HG03139 (cell line): ENCODE results near the gene GALNT16.

ENCODE experiments used
- ATAC-seq: cut with Tn5 transposase; IDR thresholded peaks from one replicate; pipeline ENCODE4 v1.9.1; 2021; ENCODE audit not compliant: unreplicated experiment

Gene GALNT16

DNA sequence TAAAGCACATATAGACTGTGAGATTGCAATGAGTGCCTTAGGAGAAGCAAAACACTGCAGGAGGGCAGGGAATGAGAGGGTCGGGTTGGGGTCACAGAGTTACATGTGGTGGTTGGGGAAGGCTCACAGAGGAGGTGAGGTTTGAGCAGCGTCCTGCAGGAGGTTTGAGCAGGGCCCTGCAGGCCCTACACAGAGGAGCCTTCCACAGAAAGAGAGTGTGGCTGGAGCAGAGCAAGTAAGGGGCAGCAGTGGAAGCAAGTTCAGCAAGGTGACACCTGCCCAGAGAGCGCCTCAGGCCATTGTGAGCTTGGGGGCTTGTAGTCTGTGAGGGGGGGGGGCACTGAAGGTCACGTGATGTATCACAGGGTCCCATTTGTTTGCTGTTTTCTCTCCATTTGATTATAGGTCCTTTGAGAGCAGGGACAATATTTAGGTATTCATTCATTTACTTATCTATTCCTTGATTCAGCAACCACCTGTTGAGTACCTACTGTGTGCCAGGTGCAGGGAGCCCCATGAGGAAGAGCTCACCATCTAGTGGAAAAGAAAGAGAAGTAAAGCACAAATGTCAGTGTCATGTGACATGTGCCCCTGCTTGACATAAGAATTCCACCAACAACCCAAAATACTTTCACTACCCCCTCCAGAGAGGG is 56.6 kb downstream of the GALNT16 start:
- no peak for ATAC-seq

DNA sequence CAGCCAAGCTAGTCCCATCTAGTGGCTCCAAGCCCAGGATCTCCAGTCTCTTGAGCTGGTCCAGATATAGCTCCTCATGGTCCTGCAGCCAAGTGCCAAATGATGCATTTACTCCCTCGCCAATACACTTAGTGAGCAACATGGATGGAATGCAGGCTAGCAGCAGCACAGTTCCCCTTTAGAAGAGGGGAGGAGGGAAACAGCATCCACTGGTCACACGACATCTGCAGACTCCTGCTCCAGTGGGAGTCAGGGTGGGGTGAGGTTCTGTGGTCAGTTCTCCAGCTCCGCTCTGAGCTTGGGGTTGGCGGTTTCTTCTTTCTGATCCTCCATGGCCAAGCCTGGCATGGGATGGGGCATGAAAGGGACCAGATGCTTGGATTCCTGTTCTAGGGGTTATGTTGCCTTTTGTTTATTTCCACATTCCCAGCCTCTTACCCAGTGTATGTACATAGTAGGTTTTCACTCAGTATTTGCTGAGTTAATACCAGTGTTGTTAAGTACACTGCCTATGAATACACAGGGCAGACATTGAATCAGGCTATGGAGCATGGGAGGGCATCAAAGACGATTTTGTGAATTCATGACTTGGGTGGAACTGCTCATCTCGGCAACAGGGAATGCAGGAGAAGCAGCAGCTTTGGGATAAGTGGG is 57.3 kb downstream of the GALNT16 start:
- no peak for ATAC-seq

DNA sequence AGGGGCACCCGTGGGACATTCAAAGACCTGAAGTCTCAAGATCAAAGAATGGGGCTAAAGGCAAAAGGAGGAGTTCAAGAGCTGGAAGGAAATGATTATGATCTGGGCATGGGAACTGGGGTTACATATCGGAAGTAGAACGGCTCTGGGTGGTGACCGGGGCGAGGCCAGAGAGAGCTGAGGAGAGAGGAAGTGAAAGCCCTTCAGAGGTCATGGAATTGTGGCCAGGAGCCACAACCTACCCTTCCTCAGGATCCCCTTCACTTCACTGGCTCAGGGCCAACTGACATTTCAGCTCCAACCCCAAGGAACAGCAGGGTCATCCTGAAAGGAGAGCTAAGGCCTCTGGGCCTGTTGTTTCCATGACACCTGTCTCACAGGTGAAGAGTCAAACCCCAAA is 57.8 kb downstream of the GALNT16 start:
- no peak for ATAC-seq

DNA sequence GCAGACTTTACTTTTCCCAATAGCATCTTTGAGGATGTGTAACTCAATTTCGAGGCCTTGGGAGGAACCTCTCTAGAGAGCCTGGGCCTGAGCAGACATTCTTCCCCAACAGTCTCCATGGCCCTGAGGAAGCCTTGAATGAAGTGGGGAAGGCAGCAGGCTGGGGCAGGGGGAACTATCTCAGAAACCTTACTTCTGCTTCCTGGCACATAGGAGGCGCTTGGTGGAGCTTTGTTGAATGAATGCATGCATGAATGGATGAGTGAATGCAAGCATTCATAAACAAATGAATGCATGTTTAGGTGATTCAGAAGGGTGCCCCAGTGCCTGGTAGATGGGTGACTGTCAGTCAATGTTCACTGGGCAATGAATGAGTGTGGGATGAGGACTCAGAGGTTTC is 58.3 kb downstream of the GALNT16 start:
- ATAC-seq = no peak

DNA sequence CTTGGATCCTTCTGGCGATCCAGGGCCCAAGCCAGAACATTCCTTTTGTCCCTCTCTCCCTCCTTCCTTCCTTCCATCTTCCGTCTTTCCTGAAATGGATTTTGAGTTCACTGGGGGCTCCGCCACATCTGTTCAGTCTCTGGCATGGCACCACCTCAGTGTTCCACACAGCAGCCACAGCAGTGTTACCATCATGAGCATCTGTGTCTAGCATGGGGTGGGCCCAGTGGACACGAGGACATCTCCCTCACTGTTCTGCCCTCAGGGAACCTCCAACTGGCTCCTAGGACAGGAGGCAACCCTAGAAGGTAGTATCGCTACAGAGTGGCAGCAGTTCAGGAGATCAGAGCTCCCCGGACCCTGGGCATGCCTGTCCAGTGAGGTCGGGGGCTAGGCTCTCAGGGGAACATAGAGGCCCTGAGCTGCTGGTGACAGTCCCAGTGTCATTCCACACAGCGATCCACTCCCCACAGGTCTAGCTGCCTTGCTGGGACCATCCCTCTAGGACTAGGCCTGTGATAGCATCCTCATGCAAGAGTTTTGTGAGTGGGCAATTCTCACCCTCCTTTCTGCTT is 59.0 kb downstream of the GALNT16 start:
- ATAC-seq = no peak

DNA sequence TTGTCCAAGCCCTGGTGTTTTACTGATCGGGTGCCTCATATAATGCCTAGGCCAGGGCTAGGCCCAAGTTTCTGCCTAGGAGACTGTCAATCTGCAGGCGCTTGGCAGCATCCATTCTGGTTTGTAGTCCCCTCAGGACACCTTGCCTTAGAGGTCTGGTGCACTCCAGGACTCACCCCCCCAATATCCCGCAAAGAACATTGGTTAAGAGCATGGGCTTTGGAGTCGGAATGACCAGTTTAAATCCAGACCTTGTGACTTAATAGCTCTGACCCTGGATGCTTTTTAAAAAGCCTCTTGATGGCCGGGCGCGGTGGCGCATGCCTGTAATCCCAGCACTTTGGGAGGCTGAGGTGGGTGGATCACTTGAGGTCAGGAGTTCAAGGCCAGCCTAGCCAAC is 60.0 kb downstream of the GALNT16 start:
- ATAC-seq = no peak

DNA sequence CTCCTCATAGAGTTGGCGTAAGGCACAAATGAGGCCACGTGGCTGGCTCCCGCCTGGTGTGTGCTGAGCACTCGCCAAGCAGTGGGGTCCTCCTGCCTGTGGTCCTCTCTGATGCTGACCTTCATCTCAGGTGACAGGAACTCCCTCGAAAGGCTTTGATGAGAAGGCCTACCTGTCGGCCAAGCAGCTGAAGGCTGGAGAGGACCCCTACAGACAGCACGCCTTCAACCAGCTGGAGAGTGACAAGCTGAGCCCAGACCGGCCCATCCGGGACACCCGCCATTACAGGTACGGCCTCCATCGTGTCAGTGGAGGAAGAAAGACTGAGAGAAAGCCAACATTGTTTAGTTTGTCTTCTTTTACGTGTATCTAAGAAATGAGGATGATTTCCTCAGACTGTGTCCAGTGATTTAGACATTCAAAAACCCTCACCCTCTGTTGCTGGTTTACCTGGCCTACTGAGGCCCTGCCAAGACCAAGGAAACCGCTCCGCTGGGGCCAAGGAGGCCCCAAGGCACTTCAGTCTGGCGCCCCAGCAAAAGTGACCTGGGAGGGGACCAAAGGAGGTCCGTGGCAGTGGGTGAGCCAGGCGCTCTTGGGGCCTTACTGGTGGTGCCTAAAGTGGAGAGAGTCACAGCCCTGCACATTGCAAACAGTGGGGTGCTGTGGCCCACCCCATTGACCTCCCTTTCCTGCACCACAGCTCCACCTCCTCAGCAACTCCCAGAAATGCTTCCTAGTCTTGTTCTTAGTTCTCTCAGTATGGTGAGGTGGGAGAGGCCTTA is 60.8 kb downstream of the GALNT16 start:
- ATAC-seq = no peak

DNA sequence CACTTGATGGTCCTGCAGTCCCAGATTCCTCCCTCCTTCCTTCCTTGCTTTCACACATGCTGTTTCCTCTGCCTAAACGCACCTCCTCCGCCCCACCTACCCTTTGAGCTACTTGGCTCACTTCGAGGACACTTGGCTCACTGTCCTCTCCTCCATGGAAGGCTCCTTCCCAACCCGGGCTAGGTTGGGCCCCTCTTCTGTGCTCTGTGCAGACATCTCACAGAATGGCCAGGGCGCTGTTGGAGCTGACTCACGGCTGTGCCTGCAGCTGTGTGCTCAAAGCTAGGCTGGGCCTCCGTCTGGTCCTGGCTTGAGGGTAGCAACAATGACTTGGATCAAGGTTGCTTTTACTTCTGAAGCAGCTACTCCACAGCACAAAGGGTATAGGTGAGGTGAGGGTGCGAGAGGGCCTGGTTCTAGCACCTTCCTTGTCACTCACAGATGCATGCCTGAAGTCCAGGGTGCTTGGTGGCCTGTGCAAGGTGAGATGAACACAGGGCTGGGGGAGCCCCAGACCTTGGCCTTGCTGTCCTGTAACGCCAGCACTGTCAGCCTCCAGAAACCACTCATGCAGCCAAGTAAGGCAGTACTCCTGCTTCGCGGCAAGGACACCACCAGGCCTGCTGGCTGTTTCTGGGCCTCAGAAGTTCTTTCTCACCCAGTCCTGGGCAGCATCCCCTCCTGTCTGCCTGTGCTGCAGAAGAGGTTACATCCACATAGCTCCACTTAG is 61.8 kb downstream of the GALNT16 start:
- no peak for ATAC-seq

DNA sequence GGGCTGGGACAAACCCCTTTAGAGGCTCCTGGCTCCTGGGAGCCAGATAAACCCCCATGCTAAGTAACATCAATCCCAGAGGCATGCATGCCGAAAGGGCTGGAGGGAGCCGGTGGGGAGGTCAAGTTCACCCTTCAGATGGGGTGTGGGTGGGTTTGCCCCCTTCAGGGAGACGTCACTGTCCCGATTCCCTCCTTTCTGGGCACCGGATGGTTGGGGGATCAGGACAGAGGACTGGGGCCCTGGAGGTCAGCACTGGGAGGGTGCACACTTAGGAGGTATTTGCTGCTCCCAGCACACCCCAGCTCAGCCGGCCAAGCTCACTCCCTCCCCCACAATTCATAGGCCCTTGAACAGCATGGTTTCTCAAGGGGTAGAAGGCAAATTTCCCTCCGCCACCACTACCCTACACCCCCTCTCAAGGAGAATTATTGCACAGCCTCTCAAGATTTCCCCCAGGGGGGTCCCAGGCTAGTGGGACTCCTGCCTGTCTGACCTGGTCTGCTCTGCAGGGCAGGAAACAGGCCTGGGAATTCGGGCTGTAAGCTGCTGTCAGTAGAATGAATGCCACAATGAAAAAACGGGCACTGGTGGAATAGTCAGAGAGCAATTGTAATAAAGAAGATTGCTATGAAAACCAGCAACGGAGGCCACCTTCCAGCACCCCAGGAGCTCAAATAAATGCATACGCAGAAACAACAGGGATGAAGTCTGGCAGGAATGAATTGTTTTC is 63.5 kb downstream of the GALNT16 start:
- ATAC-seq = no peak

DNA sequence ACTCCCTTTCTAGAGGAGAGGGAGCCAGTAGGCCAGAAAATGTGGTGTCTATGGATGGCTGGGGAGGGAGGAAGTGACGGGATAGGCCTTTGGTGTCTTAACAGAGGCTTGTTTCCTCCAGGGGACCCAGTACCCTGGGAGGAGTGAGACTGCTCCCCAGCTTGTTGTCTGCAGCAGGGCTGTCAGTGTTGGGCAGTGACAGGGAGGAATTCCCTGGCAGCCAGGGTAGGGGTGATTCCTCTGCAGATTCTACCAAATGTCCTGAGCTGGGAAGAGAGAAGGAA is 64.0 kb downstream of the GALNT16 start:
- ATAC-seq = no peak

DNA sequence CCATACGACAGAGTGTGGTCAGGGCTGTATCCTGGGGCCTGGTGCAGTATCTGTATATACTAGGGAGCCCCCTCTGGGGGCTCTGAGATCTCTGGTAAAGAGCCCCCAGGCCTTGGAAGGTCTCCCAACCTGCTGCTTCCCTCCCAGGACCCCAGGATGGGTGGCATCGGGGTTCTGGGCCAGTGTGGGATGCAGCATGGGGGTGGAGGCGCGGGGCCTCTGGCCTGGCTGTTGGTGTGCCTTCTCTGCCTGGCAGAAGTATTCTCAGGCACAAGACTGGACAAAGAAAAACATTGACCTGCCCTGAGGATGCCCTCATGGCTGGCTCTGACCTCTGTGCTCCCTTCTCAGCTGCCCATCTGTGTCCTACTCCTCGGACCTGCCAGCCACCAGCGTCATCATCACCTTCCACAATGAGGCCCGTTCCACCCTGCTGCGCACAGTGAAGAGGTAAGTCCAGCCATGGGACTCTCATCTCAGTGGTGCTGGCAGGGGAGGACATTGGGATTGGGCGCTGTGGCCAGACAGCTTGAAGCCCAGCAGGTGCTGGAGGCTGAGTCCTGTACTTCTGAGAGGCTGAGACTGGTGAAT is 64.5 kb downstream of the GALNT16 start:
- no peak for ATAC-seq

DNA sequence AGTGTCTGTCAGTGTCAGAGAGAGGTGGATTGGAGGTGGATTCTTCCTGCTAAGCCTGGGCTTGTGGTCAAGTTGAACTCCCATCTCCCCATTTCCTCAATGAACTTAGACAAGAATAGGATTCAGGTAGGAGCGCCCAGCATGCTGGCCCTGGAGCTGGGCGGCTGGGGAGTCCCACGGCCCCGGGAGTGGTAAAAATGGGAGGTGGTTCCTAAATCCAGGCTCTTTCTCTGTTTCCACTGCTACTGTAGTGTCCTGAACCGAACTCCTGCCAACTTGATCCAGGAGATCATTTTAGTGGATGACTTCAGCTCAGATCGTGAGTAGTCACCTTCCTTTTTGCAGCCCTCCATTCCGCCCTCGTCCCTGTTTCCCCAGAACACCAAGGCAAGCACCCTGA is 65.1 kb downstream of the GALNT16 start:
- ATAC-seq = no peak

DNA sequence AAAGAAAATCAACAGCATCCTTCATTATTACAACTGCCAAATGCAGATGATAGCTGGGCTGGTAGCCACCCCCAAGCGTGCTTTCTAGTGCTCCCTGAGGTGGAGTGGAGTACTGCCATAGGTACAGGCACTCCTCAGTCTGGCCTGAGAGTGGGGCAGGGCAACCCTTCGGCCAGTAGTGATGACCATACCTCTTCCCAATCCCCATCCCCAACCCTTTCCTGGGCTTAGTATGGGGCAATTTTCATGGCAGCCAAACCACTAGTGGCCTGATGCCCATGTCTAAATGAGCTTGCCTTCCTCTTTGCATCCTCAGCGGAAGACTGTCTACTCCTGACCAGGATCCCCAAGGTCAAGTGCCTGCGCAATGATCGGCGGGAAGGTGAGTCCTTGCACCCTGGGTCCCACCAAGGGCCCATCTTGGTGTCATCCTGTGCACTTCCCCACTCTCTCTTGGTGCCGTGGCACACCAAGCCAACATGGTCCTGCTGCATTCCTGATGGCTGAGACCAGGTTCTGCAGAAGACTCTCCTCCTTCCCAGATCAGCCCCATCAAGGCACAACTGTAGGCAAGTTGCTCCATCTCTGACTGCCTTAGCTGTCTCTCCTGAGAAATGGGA is 65.8 kb downstream of the GALNT16 start:
- no peak for ATAC-seq

DNA sequence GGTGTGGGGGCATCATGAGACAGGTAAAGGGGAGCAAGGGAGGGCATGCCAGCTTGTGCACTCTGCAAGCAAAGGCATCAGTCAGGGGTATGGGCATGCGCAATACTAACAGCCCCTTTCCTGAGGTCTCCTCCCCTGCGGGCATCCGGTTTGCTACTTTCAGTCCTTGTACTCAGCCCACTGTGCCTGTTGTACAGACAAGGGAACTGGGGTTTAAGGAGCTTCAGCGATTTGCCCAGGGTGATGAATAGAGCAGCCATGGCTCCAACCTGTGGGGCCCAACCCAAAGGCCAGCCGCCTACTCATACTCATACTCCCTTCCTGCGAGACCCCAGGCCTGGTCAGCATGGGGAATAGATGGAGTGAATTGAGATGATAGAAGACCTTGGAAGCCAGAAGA is 66.7 kb downstream of the GALNT16 start:
- no peak for ATAC-seq

DNA sequence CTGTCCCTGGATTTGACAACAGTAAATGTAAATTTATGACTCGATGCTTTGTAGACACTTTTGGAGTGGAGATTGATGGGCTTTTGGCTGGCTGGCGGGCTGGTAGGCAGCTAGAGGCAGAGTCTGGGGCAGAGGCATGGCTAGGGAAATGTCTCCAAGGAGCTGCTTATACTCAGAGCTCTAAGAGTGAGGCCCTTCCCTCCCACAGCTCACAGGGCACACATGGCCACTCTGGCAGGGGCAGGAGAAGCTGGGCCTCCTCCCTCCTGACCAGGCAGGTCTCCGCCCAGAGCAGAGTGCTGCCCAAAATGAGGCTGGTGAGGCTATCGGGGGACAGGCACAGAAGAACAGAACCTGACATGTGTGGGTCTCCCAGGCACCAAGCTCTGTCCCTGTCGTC is 67.5 kb downstream of the GALNT16 start:
- ATAC-seq = no peak

DNA sequence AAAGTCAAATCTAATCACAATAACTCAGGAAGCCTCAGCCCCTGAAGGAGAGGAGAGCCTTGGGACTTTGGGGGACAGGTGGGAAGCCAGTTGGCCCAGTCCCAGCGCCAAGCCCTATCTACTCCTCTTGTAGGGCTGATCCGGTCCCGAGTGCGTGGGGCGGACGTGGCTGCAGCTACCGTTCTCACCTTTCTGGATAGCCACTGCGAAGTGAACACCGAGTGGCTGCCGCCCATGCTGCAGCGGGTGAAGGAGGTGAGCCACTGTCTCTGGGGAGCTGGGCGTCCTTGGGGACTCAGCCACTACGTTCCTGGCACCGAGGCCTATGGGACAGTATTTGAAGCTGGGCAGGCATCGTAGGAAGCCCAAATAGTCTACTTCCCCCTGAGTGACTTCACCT is 68.4 kb downstream of the GALNT16 start:
- no peak for ATAC-seq

DNA sequence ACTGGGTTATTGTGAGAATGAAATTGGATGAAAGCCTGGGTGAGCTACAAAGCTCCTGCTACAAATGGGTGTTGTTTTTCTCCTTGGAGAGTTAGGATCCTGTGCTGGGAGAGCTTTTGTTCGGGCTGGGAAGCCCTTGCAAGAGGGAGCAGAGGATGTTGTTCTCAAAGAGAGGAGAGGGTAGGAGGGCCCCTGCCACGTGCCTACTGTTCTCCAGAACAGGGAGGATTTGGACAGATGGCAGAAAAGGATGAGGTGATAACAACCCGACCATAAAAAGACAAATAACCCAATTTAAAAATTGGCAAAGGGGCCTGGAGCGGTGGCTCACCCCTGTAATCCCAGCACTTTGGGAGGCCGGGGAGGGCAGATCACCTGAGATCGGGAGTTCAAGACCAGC is 68.8 kb downstream of the GALNT16 start:
- ATAC-seq = no peak

DNA sequence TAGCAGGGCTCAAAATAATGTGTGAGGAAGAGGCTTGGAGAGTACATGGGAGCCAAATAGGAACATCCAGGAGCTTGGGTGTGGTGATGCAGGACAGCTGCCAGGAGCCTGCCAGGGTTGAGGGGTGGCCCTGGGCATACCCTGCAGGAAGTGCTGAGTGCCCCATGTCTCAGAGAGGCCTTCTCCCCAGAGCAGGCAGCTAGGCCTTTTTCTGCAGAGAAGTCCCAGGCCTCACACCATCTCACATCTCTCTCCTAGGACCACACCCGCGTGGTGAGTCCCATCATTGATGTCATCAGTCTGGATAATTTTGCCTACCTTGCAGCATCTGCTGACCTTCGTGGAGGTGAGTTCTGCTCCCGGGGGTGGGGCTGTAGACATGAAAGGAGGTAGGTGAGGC is 71.2 kb downstream of the GALNT16 start:
- no peak for ATAC-seq

DNA sequence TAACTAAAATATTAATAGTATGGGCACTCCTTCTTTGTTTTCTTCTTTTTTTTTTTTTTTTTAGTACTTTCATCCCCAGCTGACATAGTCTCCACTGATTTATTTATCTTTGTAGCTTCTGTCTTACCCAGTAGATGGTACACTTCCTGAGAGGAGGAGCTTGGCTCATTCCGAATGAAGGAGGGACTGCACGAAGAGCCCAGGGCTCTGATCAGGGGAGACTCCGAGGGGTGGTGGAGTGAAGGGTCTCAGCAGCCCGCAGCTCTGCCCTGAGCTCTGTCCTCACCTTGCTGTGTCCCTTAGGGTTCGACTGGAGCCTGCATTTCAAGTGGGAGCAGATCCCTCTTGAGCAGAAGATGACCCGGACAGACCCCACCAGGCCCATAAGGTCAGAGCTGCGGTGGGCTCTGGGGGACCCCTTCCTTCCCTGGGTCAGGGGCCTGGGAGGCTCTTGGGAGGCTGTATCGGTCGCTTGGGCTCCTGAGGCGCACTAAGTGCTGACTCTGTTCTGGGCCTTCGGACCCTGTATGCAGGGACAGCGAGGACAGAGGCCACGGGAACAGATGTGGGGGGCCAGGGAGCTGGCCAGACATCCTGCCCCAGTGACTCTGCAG is 72.9 kb downstream of the GALNT16 start:
- no peak for ATAC-seq
